LNCaP clone FGC (cell line): Measurements from ENCODE around the gene ADGRV1.
A peak's percentile ranks its signal among the peaks of the same experiment; 100 is the strongest.

ENCODE experiments used
- DNase-seq: peaks from one replicate; pipeline ENCODE4 v3.0.0-alpha.2; 2011; ENCODE audit warnings: low read depth
- H3K4me3 ChIP-seq: 2 replicates; pipeline ENCODE4 v1.5.1; 2011; ENCODE audit warnings: mild to moderate bottlenecking, low read depth, low read length, control low read depth
- CTCF ChIP-seq: IDR thresholded peaks from 2 replicates; pipeline ENCODE4 v1.5.1; 2012; ENCODE audit warnings: mild to moderate bottlenecking; ENCODE audit not compliant: control insufficient read depth, insufficient read depth; ENCODE audit errors: extremely low read depth

The ADGRV1 gene

GRCh38 chr5:90981177-90981576, 422.6 kb downstream of the ADGRV1 start:
- DNase-seq = no peak
- no peak overlapping the region for H3K4me3 ChIP-seq
- TF ChIP-seq CTCF = no peak

GRCh38 chr5:90981821-90982220, 423.2 kb downstream of the ADGRV1 start:
- TF ChIP-seq CTCF = no peak
- no peak overlapping the region for H3K4me3 ChIP-seq
- DNase-seq = no peak

- no peak for DNase-seq
- no peak for TF ChIP-seq CTCF
- H3K4me3 ChIP-seq = no peak overlapping the region
These were observed 424.0 kb downstream of the ADGRV1 start for GRCh38 chr5:90982576-90982975.

- no peak for DNase-seq
- no peak for TF ChIP-seq CTCF
- no peak overlapping the region for H3K4me3 ChIP-seq
These were observed 424.6 kb downstream of the ADGRV1 start for GRCh38 chr5:90983148-90983547.

GRCh38 chr5:90983711-90984124, 425.1 kb downstream of the ADGRV1 start:
- TF ChIP-seq CTCF = no peak
- peak; percentile 53 for DNase-seq
- H3K4me3 ChIP-seq = no peak overlapping the region

GRCh38 chr5:90985341-90985740, 426.7 kb downstream of the ADGRV1 start:
- DNase-seq = no peak
- TF ChIP-seq CTCF = no peak

GRCh38 chr5:90987726-90988125, 429.1 kb downstream of the ADGRV1 start:
- no peak for TF ChIP-seq CTCF
- DNase-seq = no peak
- no peak overlapping the region for H3K4me3 ChIP-seq

More at GRCh38 chr5:90985341-90985740, 426.7 kb downstream of the ADGRV1 start:
- H3K4me3 ChIP-seq = no peak overlapping the region
